Loucy (cell line): ENCODE results near the gene INVS.
"Not testable (repeated sequence)": the region's sequence is repeated elsewhere in the genome, so short reads cannot be mapped to it uniquely, and the experiment has no call there.

ENCODE experiments used
- H2AFZ ChIP-seq: fragments of 200-600 bp; sonication (generic); 2 replicates; pipeline ENCODE4 v1.6.0; 2016; ENCODE audit warnings: antibody characterized with exemption, mild to moderate bottlenecking, low read length, moderate library complexity
- H3F3A ChIP-seq: fragments of 200-600 bp; 2 replicates; pipeline ENCODE4 v1.6.0; 2016; ENCODE audit warnings: antibody characterized with exemption, low read depth, mild to moderate bottlenecking
- H3K27me3 ChIP-seq: fragments of 200-600 bp; sonication (generic); 2 replicates; pipeline ENCODE4 v1.6.1; 2014; ENCODE audit warnings: low read length, mild to moderate bottlenecking; ENCODE audit not compliant: insufficient read depth, poor library complexity, severe bottlenecking
- H3K36me3 ChIP-seq: fragments of 200-600 bp; sonication (generic); 2 replicates; pipeline ENCODE4 v1.6.1; 2016; ENCODE audit warnings: low read length; ENCODE audit not compliant: insufficient read depth
- H3K4me1 ChIP-seq: fragments of 200-600 bp; sonication (generic); 2 replicates; pipeline ENCODE4 v1.5.1; 2014; ENCODE audit warnings: low read length, mild to moderate bottlenecking; ENCODE audit not compliant: insufficient read depth, poor library complexity, severe bottlenecking
- H3K4me2 ChIP-seq: fragments of 200-600 bp; sonication (generic); 2 replicates; pipeline ENCODE4 v1.6.0; 2014; ENCODE audit warnings: antibody characterized with exemption, low read length, low read depth, mild to moderate bottlenecking; ENCODE audit not compliant: poor library complexity, severe bottlenecking
- H3K4me3 ChIP-seq: fragments of 200-600 bp; sonication (generic); 2 replicates; pipeline ENCODE4 v1.5.1; 2014; ENCODE audit warnings: low read length, mild to moderate bottlenecking, mixed read lengths; ENCODE audit not compliant: poor library complexity, severe bottlenecking
- H3K79me2 ChIP-seq: fragments of 200-600 bp; sonication (generic); 2 replicates; pipeline ENCODE4 v1.6.1; 2014; ENCODE audit warnings: low read length; ENCODE audit not compliant: insufficient read depth
- H3K9ac ChIP-seq: fragments of 200-600 bp; sonication (generic); 2 replicates; pipeline ENCODE4 v1.6.0; 2014; ENCODE audit warnings: mild to moderate bottlenecking, low read depth, low read length, moderate library complexity; ENCODE audit not compliant: poor library complexity, severe bottlenecking
- H3K9me2 ChIP-seq: fragments of 200-600 bp; sonication (generic); replicated peaks from 2 replicates; pipeline ENCODE4 v1.6.1; 2016; ENCODE audit warnings: low read depth, low read length, mixed read lengths
- H3K9me3 ChIP-seq: fragments of 200-600 bp; sonication (generic); 2 replicates; pipeline ENCODE4 v1.6.1; 2014; ENCODE audit warnings: mild to moderate bottlenecking, antibody characterized with exemption, low read length, low read depth; ENCODE audit not compliant: insufficient read depth
- H4K20me1 ChIP-seq: fragments of 200-600 bp; sonication (generic); 2 replicates; pipeline ENCODE4 v1.6.0; 2014; ENCODE audit warnings: antibody characterized with exemption, low read length, mild to moderate bottlenecking; ENCODE audit not compliant: insufficient read depth, poor library complexity, severe bottlenecking
- EZH2phosphoT487 ChIP-seq: fragments of 200-600 bp; IDR thresholded peaks from 2 replicates; pipeline ENCODE4 v1.6.1; 2018; ENCODE audit warnings: antibody characterized with exemption, mild to moderate bottlenecking, moderate library complexity, borderline replicate concordance
- TF ChIP-seq, protein P1 (sequence below): fragments of 200-600 bp; sonication (generic); conservative IDR thresholded peaks from 2 replicates; pipeline ENCODE4 v1.5.1; 2014; ENCODE audit warnings: mild to moderate bottlenecking, antibody characterized with exemption, low read length

INVS gene

DNA sequence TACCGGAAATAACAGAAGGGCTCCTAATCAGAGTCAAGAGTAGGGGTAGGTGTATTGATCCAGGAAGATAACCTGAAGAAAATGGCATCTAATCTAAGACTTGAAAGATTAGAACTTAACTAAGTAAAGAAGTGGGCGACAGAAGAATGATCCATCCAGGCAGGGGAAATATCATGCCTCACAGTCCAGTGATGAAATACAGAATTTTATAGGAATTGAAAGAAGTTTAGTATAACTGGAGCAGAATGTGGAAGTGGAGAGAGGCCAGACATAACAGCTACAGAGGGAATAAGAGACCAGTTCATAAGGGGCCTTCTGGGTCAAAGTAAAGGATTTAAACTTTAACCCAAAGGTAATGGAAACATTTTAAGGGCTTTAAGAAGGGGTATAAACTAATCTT, 42.5 kb upstream of the INVS start:
- Histone ChIP-seq H3K9me3 (no peaks in the 10 kb centered on the region), H3K9ac (no peak overlapping the region), H3F3A (no peaks in the 10 kb centered on the region), H3K36me3 (peaks cover 54% of the 10 kb centered on the region), H2AFZ (no peak overlapping the region), H4K20me1 (no peaks in the 10 kb centered on the region), H3K4me1 (no peaks in the 10 kb centered on the region), H3K79me2 (peaks cover 5% of the 10 kb centered on the region), H3K4me2 (no peak overlapping the region), H3K4me3 (no peak overlapping the region), H3K27me3 (no peaks in the 10 kb centered on the region), H3K9me2 (no peaks in the 10 kb centered on the region)
- TF ChIP-seq EZH2phosphoT487 = no peak
- TF ChIP-seq, protein P1, sequence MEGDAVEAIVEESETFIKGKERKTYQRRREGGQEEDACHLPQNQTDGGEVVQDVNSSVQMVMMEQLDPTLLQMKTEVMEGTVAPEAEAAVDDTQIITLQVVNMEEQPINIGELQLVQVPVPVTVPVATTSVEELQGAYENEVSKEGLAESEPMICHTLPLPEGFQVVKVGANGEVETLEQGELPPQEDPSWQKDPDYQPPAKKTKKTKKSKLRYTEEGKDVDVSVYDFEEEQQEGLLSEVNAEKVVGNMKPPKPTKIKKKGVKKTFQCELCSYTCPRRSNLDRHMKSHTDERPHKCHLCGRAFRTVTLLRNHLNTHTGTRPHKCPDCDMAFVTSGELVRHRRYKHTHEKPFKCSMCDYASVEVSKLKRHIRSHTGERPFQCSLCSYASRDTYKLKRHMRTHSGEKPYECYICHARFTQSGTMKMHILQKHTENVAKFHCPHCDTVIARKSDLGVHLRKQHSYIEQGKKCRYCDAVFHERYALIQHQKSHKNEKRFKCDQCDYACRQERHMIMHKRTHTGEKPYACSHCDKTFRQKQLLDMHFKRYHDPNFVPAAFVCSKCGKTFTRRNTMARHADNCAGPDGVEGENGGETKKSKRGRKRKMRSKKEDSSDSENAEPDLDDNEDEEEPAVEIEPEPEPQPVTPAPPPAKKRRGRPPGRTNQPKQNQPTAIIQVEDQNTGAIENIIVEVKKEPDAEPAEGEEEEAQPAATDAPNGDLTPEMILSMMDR = no peak

DNA sequence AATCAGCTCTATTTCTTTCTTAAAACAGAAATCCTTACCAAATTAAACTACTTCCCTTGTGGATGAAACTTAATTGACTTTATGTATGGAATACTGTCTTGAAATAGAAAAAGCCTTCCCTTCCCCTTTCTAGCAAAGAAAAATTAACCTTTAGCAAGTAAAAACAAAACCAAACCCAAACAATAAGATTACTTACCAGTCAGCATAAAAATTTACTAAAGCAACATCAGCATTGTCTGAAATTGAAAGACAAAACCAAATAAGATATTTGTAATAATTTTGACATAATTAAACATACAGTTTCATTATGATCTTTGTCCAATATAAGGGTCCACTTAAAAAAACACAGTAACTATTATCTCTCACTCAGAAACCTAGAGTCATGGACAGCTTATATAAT, 41.4 kb upstream of the INVS start:
- H3K27me3 ChIP-seq = no peaks in the 10 kb centered on the region
- H3K4me2 ChIP-seq = no peak overlapping the region
- no peaks in the 10 kb centered on the region for H3F3A ChIP-seq
- no peaks in the 10 kb centered on the region for H3K9me2 ChIP-seq
- no peaks in the 10 kb centered on the region for H3K4me1 ChIP-seq
- TF ChIP-seq, protein P1 = no peak
- no peak for TF ChIP-seq EZH2phosphoT487
- peaks cover 45% of the 10 kb centered on the region for H3K36me3 ChIP-seq
- no peaks in the 10 kb centered on the region for H3K9me3 ChIP-seq
- H3K79me2 ChIP-seq = peaks cover 10% of the 10 kb centered on the region
- no peak overlapping the region for H3K4me3 ChIP-seq
- H4K20me1 ChIP-seq = no peaks in the 10 kb centered on the region
- H3K9ac ChIP-seq = no peak overlapping the region
- H2AFZ ChIP-seq = no peak overlapping the region

DNA sequence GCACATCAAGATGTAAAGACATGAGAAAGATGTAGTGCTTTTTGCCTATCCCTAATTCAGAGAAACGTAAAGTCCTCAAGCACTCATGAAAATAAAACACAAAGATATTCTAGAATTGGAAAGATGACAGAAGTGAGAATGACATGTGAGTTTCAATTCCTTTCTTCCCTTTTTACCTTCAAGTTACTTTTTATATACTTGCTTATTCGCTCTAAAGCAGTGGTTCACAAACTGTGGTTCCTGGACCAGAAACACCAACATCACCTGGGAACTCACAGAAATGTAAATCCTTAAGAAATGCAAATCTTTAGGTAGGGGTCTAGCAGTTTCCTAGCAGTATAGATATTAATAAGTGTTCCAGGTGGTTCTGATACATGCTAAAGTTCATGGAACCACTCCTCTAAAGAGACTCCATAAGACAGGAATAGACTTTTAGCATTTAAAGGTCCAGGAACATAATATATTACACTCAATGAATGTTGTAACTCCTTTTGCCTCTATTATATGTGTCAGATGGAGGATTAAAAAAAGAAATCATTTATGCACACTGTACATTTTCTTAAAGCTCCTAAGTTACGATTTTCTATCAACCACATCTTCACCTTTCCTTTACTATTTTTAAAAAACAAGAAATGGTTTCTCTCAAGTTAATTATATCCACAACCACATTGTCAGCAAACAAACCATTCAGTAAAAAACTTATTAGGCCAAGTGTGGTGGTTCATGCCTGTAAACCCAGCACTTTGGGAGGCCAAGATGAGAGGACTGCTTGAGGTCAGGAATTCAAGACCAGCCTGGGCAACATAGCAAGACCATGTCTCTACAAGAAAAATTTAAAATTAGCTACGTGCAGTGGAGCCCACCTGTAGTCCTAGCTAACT, 40.1 kb upstream of the INVS start:
- Histone ChIP-seq H2AFZ (no peak overlapping the region), H3K4me3 (no peak overlapping the region), H3K4me2 (no peak overlapping the region), H3K79me2 (peaks cover 15% of the 10 kb centered on the region), H3K27me3 (no peaks in the 10 kb centered on the region), H3K9me2 (no peaks in the 10 kb centered on the region), H3K9ac (no peak overlapping the region), H3K9me3 (no peaks in the 10 kb centered on the region), H3K4me1 (peaks cover 9% of the 10 kb centered on the region), H3F3A (no peaks in the 10 kb centered on the region), H4K20me1 (no peaks in the 10 kb centered on the region), H3K36me3 (peaks cover 45% of the 10 kb centered on the region)
- TF ChIP-seq, protein P1 = no peak
- no peak for TF ChIP-seq EZH2phosphoT487

DNA sequence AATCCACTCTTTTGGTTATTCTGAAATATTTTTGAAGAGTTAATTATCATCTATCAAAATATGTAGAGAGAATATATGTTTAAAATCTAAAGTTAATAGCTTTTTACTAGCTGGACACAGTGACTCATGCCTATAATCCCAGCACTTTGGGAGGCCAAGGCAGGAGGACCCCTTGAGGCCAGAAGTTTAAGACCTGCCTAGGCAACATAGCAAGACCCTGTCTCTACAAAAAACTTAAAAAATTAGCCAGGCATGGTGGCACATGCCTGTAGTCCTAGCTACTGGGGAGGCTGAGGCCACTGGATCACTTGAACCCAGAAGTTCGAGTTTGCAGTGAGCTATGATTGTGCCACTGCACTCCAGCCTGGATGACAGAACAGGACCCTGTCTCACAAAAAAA, 36.4 kb upstream of the INVS start:
- H3K9me2 ChIP-seq, H3K27me3 ChIP-seq, H3F3A ChIP-seq, H3K4me2 ChIP-seq, H3K9ac ChIP-seq, H3K9me3 ChIP-seq, H2AFZ ChIP-seq, H4K20me1 ChIP-seq, H3K4me3 ChIP-seq: not testable (repeated sequence)
- Histone ChIP-seq H3K4me1 (peaks cover 17% of the 10 kb centered on the region), H3K79me2 (peaks cover 25% of the 10 kb centered on the region), H3K36me3 (peaks cover 21% of the 10 kb centered on the region; the same call in 1 of the 2 replicates)
